Stomach (tissue), 9 donors: ENCODE measurements around the gene TMEM253. TPM values are rescaled to one million over a fixed set of nuclear protein-coding genes. Genes with fewer than 3 reads are reported as not detected.
A peak's percentile ranks its signal among the peaks of the same experiment; 100 is the strongest.

Experiments used
- DNase-seq, 2 donors: peaks; one replicate each; pipeline versions ENCODE4 v3.0.0 to v3.0.0-alpha.2; 2013 to 2019
- H3K27ac ChIP-seq, 5 donors: fragments of 200-600 bp in 4 of 5; sonication (generic) in 4 of 5; one replicate each; pipeline ENCODE4 v1.5.1; 2013 to 2019; ENCODE audit warnings: mild to moderate bottlenecking in 1 of 5, moderate library complexity in 1 of 5
- H3K27me3 ChIP-seq, 3 donors: fragments of 200-600 bp; sonication (generic); one replicate each; pipeline ENCODE4 v1.5.1; 2017 to 2019; ENCODE audit warnings: mixed run types in 1 of 3
- H3K36me3 ChIP-seq, 4 donors: fragments of 200-600 bp; sonication (generic); 1 replicate in 3 of 4; 2 replicates in 1 of 4; pipeline ENCODE4 v1.5.1; 2016 to 2019
- H3K4me1 ChIP-seq, 4 donors: fragments of 200-600 bp; sonication (generic); one replicate each; pipeline ENCODE4 v1.5.1; 2016 to 2019
- H3K4me3 ChIP-seq, 4 donors: fragments of 200-600 bp; sonication (generic) in 3 of 4; one replicate each; pipeline ENCODE4 v1.5.1; 2016 to 2019; ENCODE audit warnings: mild to moderate bottlenecking in 1 of 4
- H3K9me3 ChIP-seq, 4 donors: fragments of 200-600 bp; sonication (generic); one replicate each; pipeline ENCODE4 v1.5.1; 2016 to 2019
- EP300 ChIP-seq: sonication (generic); formaldehyde crosslinking; IDR thresholded peaks from one replicate; pipeline ENCODE4 v1.6.1; 2017; ENCODE audit warnings: antibody characterized with exemption
- POLR2A ChIP-seq, 4 donors: fragments of 450-650 bp; IDR thresholded peaks; one replicate each; pipeline ENCODE4 v1.6.1; 2016; ENCODE audit warnings: antibody characterized with exemption in 4 of 4, control low read depth in 2 of 4, mild to moderate bottlenecking in 1 of 4, moderate library complexity in 1 of 4
- POLR2AphosphoS5 ChIP-seq, 3 donors: sonication (generic); formaldehyde crosslinking; IDR thresholded peaks; one replicate each; pipeline ENCODE4 v1.6.1; 2016; ENCODE audit warnings: antibody characterized with exemption in 3 of 3
- WGBS, 5 donors: extraction: QIAGEN DNeasy Blood & Tissue Kit in 3 of 5; methylation state at CpG; one replicate each; pipeline versions ENCODE4 v1.1.5 to v1.1.7; 2013 to 2018; 5-methylcytosine and 5-hydroxymethylcytosine counted together
- intact Hi-C: fragments of 100-400 bp; cut with DNase I; formaldehyde crosslinking; loops from one replicate; pipeline ENCODE4 v1.15.1; 2023; ENCODE audit warnings: low total_unique reads
- polyA plus RNA-seq, 3 donors: library from polyadenylated mRNA; stranded (reverse); fragments of 200-250 nt; gene quantifications; one replicate each; pipeline ENCODE4 v1.2.3, GENCODE V29; 2013
- total RNA-seq, 5 donors: library from RNA; depleted of rRNA; stranded (reverse); fragments of >200 nt; gene quantifications; one replicate each; pipeline versions ENCODE4 v1.1.0 to v1.2.3, GENCODE V29; 2014 to 2016
- TF ChIP-seq, protein P1 (sequence below), 7 experiments: fragments of 450-650 bp in 4 of 7; fragments of 200-600 bp in 3 of 7; sonication (generic) in 3 of 7; IDR thresholded peaks; one replicate each; pipeline ENCODE4 v1.5.1; 2016 to 2019; ENCODE audit warnings: antibody characterized with exemption in 7 of 7, control low read depth in 2 of 7, mild to moderate bottlenecking in 1 of 7
- donor health status: healthy with polysubstance abuse.
- donor health status: Bipolar disorder and iron deficiency.
- donor health status: healthy.

The TMEM253 gene
- total and polyA plus RNA-seq, 8 donors, result 0.43 to 8.1 (median 1.1) TPM; not detected in 2

DNA sequence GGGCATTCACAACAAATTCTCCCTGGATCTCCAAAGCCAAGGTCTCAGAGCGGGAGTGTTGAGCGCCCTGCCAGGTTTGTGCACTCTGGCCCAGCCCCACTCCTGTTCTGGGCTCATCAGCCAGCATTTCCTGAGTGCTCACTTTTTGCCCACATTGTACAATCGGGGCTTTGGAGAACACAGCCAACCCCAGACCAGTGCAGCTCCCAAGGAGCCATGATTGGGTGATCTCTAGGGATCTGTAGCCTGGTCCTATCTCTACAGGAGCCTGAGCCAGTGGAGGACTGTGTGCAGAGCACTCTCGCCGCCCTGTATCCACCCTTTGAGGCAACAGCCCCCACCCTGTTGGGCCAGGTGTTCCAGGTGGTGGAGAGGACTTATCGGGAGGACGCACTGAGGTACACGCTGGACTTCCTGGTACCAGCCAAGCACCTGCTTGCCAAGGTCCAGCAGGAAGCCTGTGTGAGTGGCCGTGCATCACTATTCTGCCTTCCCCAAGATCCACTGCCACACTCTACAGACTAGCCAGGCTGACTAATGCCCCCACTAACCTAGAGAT lies 28.0 kb upstream of the TMEM253 start:
- peak; percentile 41 to 84 for DNase-seq

DNA sequence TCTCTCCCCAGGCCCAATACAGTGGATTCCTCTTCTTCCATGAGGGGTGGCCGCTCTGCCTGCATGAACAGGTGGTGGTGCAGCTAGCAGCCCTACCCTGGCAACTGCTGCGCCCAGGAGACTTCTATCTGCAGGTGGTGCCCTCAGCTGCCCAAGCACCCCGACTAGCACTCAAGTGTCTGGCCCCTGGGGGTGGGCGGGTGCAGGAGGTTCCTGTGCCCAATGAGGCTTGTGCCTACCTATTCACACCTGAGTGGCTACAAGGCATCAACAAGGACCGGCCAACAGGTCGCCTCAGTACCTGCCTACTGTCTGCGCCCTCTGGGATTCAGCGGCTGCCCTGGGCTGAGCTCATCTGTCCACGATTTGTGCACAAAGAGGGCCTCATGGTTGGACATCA lies 26.9 kb upstream of the TMEM253 start:
- peaks cover 0 to 12% (median 6%) of the 10 kb centered on the region in 3 donors for H3K27me3 ChIP-seq
- peaks cover 34 to 64% (median 56%) of the 10 kb centered on the region in 4 donors for H3K36me3 ChIP-seq
- TF ChIP-seq, protein P1, sequence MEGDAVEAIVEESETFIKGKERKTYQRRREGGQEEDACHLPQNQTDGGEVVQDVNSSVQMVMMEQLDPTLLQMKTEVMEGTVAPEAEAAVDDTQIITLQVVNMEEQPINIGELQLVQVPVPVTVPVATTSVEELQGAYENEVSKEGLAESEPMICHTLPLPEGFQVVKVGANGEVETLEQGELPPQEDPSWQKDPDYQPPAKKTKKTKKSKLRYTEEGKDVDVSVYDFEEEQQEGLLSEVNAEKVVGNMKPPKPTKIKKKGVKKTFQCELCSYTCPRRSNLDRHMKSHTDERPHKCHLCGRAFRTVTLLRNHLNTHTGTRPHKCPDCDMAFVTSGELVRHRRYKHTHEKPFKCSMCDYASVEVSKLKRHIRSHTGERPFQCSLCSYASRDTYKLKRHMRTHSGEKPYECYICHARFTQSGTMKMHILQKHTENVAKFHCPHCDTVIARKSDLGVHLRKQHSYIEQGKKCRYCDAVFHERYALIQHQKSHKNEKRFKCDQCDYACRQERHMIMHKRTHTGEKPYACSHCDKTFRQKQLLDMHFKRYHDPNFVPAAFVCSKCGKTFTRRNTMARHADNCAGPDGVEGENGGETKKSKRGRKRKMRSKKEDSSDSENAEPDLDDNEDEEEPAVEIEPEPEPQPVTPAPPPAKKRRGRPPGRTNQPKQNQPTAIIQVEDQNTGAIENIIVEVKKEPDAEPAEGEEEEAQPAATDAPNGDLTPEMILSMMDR (IDR thresholded peaks at IDR 0.05), result no peak
- no peak for TF ChIP-seq POLR2AphosphoS5 (IDR thresholded peaks at IDR 0.05)
- TF ChIP-seq EP300, result no peak
- no peak for TF ChIP-seq POLR2A (IDR thresholded peaks at IDR 0.05)
- H3K4me1 ChIP-seq, result peaks cover 34 to 45% (median 41%) of the 10 kb centered on the region in 4 donors
- 87 to 92% (median 90%) methylated on average over 6 to 9 of the region's 9 CpGs for WGBS, 5 donors
- H3K9me3 ChIP-seq, result no peaks in the 10 kb centered on the region
- peak overlapping the region in 1 of 5 donors; percentile 30 for H3K27ac ChIP-seq
- no peak for DNase-seq
- intact Hi-C loops, result no loop called here
- H3K4me3 ChIP-seq, result no peak overlapping the region

More for the DNA sequence above, 28.0 kb upstream of the TMEM253 start:
- Histone ChIP-seq H3K27ac (peak overlapping the region; percentile 22 to 94 (median 91)), H3K4me3 (no peak overlapping the region), H3K4me1 (peaks cover 37 to 53% (median 47%) of the 10 kb centered on the region in 4 donors), H3K9me3 (no peaks in the 10 kb centered on the region), H3K27me3 (peaks cover 0 to 19% (median 6%) of the 10 kb centered on the region in 3 donors), H3K36me3 (peaks cover 24 to 53% (median 46%) of the 10 kb centered on the region in 4 donors)
- TF ChIP-seq POLR2AphosphoS5 (IDR thresholded peaks at IDR 0.05) (peak in 2 of 3 donors; percentile 64 to 78), POLR2A (IDR thresholded peaks at IDR 0.05) (no peak)
- intact Hi-C loops, result no loop called here
- 43 to 74% (median 49%) methylated on average over 8 to 9 of the region's 9 CpGs for WGBS, 5 donors

DNA sequence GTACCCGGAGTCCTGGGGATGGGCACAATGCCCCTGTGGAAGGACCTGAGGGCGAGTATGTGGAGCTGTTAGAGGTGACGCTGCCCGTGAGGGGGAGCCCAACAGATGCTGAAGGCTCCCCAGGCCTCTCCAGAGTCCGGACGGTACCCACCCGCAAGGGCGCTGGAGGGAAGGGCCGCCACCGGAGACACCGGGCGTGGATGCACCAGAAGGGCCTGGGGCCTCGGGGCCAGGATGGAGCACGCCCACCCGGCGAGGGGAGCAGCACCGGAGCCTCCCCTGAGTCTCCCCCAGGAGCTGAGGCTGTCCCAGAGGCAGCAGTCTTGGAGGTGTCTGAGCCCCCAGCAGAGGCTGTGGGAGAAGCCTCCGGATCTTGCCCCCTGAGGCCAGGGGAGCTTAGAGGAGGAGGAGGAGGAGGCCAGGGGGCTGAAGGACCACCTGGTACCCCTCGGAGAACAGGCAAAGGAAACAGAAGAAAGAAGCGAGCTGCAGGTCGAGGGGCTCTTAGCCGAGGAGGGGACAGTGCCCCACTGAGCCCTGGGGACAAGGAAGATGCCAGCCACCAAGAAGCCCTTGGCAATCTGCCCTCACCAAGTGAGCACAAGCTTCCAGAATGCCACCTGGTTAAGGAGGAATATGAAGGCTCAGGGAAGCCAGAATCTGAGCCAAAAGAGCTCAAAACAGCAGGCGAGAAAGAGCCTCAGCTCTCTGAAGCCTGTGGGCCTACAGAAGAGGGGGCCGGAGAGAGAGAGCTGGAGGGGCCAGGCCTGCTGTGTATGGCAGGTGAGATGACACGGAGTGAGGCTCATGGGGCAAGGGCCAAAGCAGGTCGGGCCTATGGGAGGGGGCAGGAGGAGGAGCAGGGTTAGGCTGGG lies 26.2 kb upstream of the TMEM253 start:
- H3K4me1 ChIP-seq, result peaks cover 26 to 38% (median 34%) of the 10 kb centered on the region in 4 donors
- 85 to 93% (median 89%) methylated on average over 12 to 26 of the region's 26 CpGs for WGBS, 5 donors
- DNase-seq, result no peak
- intact Hi-C loops, result no loop called here
- H3K27ac ChIP-seq, result no peak overlapping the region
- peaks cover 40 to 71% (median 63%) of the 10 kb centered on the region in 4 donors for H3K36me3 ChIP-seq
- no peaks in the 10 kb centered on the region for H3K9me3 ChIP-seq
- peaks cover 0 to 5% (median 2%) of the 10 kb centered on the region in 3 donors for H3K27me3 ChIP-seq
- TF ChIP-seq POLR2AphosphoS5 (IDR thresholded peaks at IDR 0.05) (no peak), POLR2A (IDR thresholded peaks at IDR 0.05) (no peak), EP300 (no peak)
- TF ChIP-seq, protein P1 (IDR thresholded peaks at IDR 0.05), result no peak
- no peak overlapping the region for H3K4me3 ChIP-seq

DNA sequence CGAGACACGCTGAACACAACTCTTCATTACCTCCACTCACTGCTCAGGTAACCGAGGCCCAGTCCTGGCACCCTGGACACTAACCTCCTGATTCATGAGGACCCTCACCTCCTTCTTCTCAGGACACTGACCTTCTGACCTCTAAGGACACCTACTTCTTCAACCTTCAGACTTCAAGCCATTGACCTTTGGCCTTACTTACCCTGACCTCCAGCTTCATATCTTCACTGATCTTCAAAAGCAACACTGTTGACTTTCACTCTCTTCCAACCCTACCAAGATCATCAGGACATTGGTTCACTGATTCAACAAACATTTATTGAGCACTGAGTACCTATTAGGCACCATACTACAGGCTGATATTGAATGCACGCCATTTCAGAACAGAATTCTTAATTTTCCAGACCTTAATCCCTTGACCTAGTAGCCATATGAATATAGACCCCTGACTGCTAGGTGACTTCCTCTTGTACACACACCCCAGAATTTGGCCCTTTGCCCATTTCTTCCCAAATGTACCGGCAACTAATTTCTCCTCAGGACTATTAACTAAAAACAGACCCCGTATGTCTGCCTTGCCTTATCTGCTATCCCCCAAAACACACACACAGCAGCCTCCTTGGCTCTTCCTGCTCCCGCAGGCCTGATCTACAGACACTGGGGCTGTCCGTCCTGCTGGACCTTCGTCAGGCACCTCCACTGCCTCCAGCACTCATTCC lies 25.0 kb upstream of the TMEM253 start:
- TF ChIP-seq POLR2AphosphoS5 (IDR thresholded peaks at IDR 0.05) (no peak), EP300 (no peak), POLR2A (IDR thresholded peaks at IDR 0.05) (no peak)
- TF ChIP-seq, protein P1 (IDR thresholded peaks at IDR 0.05), result no peak
- H3K4me1 ChIP-seq, result peaks cover 22 to 30% (median 26%) of the 10 kb centered on the region in 4 donors
- no peak overlapping the region for H3K27ac ChIP-seq
- H3K36me3 ChIP-seq, result peaks cover 50 to 83% (median 76%) of the 10 kb centered on the region in 4 donors
- H3K27me3 ChIP-seq, result no peaks in the 10 kb centered on the region
- no peak overlapping the region for H3K4me3 ChIP-seq
- no peak for DNase-seq
- no peaks in the 10 kb centered on the region for H3K9me3 ChIP-seq
- WGBS, 5 donors, result 85 to 90% (median 89%) methylated on average over 9 of the region's 9 CpGs
- intact Hi-C loops, result no loop called here
